Keratinocyte (primary cell): ENCODE results near the gene DHFR.

ENCODE experiments used
- EZH2 ChIP-seq: IDR thresholded peaks from one replicate; pipeline ENCODE4 v1.6.1; 2012; ENCODE audit warnings: inconsistent platforms, mild to moderate bottlenecking, low read length, moderate library complexity
- TF ChIP-seq, protein P1 (sequence below), 3 experiments: IDR thresholded peaks in 1 of 3; conservative IDR thresholded peaks in 1 of 3; optimal IDR thresholded peaks in 1 of 3; 2 replicates in 2 of 3; 3 replicates in 1 of 3; pipeline versions ENCODE3 to v1.5.1; 2011; ENCODE audit warnings: low read length in 3 of 3, mild to moderate bottlenecking in 3 of 3, moderate library complexity in 2 of 3, control low read depth in 1 of 3, inconsistent platforms in 1 of 3; ENCODE audit not compliant: insufficient read depth in 2 of 3; ENCODE audit errors: extremely low read depth in 1 of 3

DNA sequence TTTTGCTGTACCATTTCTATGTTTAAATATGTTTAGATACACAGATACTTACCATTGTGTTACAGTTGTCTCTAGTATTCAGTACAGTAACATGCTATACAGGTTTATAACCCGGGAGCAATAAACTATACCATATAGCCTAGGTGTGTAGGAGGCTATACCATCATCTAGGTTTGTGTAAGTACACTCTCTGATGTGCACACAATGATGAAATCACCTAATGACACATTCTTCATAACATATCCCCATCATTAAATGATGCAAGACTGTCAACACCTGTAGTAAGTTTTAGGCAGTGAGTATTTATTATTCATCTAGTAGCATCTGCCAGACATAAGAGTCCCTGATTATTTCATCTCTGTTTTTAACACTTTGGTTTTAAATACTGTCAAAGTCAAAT lies 7.3 kb upstream of the DHFR start:
- TF ChIP-seq, protein P1, sequence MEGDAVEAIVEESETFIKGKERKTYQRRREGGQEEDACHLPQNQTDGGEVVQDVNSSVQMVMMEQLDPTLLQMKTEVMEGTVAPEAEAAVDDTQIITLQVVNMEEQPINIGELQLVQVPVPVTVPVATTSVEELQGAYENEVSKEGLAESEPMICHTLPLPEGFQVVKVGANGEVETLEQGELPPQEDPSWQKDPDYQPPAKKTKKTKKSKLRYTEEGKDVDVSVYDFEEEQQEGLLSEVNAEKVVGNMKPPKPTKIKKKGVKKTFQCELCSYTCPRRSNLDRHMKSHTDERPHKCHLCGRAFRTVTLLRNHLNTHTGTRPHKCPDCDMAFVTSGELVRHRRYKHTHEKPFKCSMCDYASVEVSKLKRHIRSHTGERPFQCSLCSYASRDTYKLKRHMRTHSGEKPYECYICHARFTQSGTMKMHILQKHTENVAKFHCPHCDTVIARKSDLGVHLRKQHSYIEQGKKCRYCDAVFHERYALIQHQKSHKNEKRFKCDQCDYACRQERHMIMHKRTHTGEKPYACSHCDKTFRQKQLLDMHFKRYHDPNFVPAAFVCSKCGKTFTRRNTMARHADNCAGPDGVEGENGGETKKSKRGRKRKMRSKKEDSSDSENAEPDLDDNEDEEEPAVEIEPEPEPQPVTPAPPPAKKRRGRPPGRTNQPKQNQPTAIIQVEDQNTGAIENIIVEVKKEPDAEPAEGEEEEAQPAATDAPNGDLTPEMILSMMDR (optimal IDR thresholded peaks at IDR 0.05 in 1 of 3, IDR thresholded peaks at IDR 0.05 in 1 of 3, conservative IDR thresholded peaks at IDR 0.05 in 1 of 3; ENCODE audit: extremely low read depth in 1 of 3, insufficient read depth in 2 of 3, low read length in 3 of 3), result no peak
- TF ChIP-seq EZH2, result no peak
